ENCODE data around the gene TCEANC.

DNA sequence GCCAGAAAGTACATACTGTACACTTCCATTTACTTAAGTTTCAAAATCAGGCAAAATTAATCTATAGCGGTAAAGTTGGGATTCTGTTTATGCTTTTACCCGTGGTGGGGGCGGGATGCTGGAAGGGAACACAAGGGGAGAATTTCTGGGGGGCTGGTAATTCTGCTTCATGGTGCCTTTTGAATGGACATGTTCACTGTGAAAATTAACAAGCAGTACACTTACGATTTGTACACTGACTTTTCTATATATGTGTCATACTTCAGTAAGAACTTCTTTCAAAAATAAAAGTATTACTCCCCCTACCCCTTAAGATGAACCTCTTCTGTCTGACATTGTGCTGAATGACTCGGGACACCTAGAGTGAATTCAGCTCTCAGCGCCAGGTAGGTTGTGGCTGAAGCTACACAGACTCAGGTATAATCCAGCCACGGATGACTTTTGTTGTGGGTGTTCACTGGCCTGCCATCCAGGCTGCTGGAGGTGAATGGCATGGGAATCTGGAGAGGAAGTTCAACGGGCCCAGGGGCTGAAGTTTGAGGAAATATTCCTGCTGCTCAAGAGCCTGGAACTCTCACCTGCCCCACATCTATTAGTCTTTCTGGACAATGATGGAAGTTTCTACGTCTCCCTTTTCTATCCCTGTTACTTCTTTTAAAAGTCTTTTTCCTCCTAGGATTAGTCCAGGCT, 7.3 kb upstream of the TCEANC start:
- TF ChIP-seq, protein P1, sequence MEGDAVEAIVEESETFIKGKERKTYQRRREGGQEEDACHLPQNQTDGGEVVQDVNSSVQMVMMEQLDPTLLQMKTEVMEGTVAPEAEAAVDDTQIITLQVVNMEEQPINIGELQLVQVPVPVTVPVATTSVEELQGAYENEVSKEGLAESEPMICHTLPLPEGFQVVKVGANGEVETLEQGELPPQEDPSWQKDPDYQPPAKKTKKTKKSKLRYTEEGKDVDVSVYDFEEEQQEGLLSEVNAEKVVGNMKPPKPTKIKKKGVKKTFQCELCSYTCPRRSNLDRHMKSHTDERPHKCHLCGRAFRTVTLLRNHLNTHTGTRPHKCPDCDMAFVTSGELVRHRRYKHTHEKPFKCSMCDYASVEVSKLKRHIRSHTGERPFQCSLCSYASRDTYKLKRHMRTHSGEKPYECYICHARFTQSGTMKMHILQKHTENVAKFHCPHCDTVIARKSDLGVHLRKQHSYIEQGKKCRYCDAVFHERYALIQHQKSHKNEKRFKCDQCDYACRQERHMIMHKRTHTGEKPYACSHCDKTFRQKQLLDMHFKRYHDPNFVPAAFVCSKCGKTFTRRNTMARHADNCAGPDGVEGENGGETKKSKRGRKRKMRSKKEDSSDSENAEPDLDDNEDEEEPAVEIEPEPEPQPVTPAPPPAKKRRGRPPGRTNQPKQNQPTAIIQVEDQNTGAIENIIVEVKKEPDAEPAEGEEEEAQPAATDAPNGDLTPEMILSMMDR (IDR thresholded peaks at IDR 0.05), result no peak
- TF ChIP-seq POLR2A (IDR thresholded peaks at IDR 0.05), result no peak
